ENCODE data around the gene NDUFC2.
"Not testable (repeated sequence)": the region's sequence is repeated elsewhere in the genome, so short reads cannot be mapped to it uniquely, and the experiment has no call there.

The NDUFC2 gene

DNA sequence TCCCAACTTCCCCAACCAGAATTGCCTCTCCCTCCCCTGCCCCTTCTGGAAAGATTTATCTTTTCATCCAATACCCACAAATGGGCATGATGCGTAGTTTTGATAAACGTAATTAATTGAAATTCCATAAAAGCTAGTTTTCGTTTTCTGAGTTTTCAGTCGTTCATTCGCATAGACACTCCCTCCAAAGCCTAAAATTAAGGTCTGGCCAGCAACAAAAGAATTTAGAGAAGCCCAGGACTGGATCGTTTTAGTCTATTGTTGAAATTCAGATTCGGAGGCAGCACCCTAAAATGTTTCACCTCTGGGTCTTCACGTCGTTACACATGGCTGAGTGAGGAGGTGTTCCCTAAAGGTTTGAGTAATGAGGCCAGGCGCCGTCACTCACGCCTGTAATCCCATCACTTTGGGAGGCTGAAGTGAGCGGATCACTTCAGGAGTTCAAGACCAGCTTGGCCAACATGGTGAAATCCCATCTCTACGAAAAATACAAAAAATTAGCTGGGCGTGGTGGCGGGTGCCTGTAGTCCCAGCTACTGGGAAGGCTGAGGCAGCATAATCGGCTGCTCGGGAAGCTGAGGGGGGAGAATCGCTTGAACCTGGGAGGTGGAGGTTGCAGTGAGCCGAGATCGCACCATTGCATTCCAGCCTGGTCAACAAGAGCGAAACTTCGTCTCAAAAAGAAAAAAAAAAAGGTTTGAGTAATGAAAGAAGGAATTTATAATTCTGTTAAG is 589 bp upstream of the NDUFC2 start:
- no peak for DNase-seq (ENCODE audit: low read depth in 2 of 2)

DNA sequence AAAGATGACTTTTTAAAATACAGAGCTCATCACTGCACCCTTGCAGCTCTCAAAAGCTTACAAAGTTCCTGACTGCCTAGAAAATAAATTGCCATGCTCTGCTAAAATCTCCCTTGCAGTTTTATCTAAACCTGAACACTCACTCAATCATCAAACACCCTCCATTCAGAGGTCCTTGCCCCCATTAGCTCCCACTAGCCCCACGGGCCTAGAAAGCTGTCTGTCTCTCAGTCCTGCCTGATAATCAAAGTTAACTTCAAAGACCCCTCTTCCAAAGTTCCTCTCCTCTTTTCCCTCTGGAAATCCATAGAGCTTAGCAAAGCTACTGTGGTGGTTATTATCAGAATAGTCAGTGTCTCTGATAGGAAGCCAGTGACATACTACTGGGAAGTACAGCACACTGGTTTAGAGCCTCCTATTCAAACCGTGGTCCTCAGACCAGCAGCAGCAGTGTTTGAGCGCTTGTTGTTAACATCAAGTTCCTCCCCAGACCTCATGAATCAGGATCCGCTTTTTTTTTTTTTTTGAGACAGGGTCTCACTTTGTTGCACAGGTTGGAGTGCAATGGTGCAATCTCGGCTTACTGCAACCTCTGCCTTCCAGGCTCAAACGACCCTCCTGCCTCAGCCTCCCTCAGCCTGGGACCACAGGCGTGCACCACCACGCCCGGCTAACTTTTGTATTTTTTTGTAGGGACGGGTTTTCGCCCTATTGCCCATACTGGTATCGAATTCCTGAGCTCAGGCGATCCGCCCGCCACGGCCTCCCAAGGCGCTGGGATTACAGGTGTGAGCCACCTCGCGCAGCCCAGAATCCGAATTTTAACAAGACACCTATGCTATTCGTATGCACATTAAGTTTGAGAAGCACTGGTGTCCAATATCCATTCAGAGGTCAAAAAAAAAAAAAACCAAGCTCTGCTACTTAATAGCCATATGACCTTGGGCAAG is 1.2 kb downstream of the NDUFC2 start:
- DNase-seq (ENCODE audit: low read depth in 2 of 2), result no peak

GRCh38 chr11:78077592-78077991 is 2.1 kb downstream of the NDUFC2 start:
- DNase-seq (ENCODE audit: low read depth in 2 of 2), result not testable (repeated sequence)

DNA sequence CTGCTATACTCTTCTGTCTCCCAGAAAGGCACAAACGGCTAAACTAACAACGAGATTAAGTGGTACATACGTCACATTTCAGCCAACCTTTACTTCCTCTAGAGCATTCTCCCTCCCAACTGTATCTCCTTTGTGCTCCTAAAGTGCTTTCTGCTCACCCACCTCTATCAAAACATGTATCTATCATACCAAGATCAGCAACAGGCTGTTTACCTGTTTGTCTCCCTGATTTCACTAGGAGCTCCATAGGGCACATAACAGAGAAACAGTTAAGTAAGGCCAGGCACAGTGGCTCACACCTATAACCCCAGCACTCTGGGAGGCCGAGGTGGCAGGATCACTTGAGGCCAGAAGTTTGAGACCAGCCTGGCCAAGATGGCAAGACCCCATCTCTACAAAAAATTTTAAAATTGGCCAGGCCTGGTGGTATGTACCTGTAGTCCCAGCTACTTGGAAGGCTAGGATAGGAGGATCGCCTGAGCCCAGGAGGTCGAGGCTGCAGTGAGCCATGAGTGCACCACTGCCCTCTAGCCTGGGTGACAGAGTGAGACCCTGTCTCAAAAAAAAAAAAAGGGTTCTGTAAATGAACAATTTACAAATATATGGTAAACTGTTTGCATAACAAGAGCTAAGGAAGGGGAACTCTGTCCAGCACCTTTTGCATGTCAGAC is 2.8 kb downstream of the NDUFC2 start:
- DNase-seq (ENCODE audit: low read depth in 2 of 2), result no peak

DNA sequence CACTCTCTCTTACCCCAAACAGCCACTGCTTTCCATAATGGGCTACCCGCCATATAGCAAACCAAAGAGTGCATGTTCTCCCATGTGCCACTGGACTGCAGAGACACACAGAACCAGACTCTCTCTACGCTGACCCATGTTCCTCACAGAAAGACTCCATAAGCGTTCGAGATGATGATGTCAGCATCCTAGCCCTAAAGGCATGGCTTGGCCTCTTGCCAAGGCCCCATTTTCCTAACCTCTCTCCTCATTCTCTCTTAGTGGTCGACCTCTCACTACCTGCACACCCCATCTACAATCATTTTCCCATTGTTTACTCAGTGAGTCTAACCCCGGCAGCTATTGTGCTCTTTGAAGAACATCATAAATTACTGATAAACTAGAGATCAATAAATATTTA is 4.9 kb downstream of the NDUFC2 start:
- no peak for DNase-seq (ENCODE audit: low read depth in 2 of 2)

GRCh38 chr11:78072455-78072854 is 7.2 kb downstream of the NDUFC2 start:
- DNase-seq (ENCODE audit: low read depth in 2 of 2), result no peak

DNA sequence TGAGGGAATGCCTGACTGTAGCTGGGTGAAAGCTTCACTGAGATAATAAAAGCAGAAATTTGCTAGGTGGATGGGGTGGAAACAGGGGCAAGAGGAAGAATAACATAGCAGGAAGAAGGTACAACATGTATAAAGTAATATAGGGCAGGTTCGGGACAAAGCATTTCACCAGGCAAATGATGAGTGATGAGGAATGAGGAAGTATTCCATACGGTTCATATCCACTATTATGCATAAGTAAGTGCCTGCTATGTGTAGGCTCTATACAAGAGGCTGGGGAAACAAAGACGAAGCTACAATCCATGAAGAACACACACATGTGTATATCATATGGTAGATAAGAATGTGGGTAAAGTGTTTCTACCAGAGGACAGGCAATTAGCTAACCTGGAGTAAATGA is 7.9 kb downstream of the NDUFC2 start:
- no peak for DNase-seq (ENCODE audit: low read depth in 2 of 2)

DNA sequence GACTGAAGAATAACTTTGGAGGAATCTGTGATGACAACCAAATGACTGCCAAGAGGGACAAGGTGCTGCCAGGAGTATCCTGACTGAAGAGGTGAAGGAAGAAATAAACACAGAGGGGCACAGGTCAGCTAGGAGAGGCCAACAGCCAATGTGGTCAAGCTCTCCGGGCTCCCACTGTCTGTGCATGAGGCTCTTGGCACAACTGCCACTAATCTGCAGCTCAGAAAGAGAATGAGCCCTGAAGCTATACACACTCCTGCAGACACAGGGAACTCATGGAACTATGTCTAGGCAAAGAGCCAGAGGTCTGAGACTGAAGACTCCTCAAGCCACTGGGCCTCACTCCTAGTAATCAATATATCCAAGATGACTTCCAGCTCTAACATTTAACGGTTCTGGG is 9.0 kb downstream of the NDUFC2 start:
- DNase-seq (ENCODE audit: low read depth in 2 of 2), result no peak

DNA sequence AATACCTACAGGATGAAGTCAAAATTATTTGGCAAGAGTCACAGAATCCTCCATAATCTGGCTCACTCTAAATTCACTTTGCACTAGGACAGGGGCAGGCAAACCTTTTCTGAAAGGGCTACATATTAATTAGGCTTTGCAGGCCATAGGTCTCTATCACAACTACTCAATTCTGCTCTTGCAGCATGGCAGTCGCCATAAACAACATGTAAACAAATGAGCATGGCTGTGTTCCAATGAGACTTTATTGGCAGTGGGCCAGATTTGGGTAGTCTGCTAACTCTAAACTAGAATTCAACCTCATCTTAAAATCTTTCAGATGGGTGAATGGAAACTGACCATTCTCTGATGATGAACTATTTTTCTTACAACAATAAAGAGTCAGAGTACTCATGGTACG is 10.2 kb downstream of the NDUFC2 start:
- DNase-seq (ENCODE audit: low read depth in 2 of 2), result no peak

DNA sequence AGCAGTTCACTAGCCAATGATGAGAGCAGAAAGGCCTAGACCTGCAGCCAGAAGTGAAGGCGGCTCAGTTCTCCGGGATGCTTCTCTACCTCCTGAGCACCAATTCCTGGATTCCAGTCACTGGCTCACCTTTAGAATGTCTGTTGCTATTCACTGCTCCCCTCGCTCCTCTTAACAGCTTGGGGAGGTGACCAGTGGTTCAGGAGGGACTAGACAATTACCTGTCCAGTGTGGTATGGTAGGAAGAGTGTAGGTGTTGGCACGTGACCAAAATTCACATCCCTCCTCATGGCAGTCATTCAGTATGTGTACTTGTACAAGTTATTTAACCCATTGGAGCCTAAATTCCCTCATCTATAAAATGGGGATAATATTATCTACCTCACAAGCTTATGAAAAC is 12.0 kb downstream of the NDUFC2 start:
- DNase-seq (ENCODE audit: low read depth in 2 of 2), result no peak

- no peak for DNase-seq (ENCODE audit: low read depth in 2 of 2)
Observed at GRCh38 chr11:78066471-78066870, 13.2 kb downstream of the NDUFC2 start.

- DNase-seq (ENCODE audit: low read depth in 2 of 2), result no peak
Observed at GRCh38 chr11:78065203-78065602, 14.5 kb downstream of the NDUFC2 start.

GRCh38 chr11:78063440-78064181 is 16.1 kb downstream of the NDUFC2 start, which contains the start of gene THRSP:
THRSP (plus strand) TSS chr11:78063861; CDS start chr11:78063882, 21 bp downstream.
- no peak for DNase-seq (ENCODE audit: low read depth in 2 of 2)

DNA sequence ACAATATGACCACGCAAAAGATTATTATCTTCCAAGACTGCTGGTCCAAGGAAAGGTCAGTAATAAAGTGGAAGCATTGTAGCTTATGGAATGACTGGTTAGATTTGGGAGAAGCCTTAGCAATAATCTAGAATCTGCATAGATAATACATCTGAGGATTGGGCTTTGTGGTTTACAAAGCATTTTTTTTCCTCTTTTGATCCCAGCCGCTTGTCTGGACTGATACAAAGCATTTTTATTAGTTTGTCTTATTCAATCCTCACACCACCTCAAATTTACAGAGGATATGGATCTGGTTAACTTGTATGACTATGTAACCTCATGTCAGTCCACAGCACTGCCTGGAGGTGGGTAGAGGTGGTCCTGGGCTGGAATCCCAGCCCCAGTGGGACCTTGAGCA is 17.0 kb downstream of the NDUFC2 start:
- DNase-seq (ENCODE audit: low read depth in 2 of 2), result no peak

DNA sequence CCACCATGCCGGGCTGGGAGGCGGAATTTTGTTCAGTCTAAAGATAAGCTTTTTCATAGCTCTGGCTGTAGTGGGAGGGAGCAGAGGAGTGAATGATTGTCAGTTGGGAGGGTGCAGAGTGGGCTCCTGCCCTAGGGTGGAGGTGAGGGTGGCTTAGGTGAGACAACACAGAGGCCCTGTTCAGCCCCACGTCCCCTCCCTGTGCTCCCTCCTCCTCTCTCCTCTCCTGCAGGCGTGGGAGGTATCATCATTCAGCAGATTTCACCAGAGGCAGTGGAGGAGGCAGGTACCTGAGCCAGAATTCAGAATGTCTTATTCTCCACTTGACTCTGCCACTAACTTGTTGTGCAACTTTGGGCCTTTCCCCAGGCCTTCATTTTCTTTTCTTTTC is 17.7 kb downstream of the NDUFC2 start:
- DNase-seq (ENCODE audit: low read depth in 2 of 2), result no peak

DNA sequence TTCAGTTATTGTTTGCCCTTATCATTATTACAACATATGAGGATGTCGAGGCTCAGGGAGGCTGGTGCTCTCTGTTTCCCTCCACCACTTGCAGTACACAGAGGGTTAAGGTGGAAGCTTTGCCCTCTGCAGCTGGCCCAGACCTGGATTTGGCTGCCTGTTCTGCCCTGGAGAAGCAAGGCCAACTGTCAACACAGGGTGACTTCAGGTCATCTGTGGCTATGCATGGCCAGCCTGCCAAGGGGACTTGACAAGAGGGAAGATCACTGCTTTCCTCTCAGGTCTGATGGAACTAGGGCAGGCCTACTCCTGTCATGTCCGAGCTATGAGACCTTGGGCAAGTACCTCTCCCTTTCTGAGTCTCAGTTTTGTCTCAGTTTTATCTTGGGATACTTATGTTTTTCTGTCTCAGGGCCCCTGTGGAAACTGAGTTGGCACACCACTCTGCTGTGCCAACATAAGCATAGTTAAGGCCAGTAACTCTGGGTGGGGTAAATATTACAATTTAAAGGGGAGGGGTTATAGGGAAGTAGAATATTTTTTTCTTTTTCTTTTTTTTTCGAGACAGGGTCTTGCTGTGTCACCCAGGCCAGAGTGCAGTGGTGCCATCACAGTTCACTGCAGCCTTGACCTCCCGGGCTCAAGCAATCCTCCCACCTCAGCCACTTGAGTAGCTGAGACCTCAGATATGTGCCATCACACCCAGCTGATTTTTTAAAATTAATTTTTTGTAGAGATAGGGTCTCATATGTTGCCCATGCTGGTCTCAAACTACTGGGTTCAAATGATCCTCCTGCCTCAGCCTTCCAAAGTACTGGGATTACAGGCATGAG is 18.4 kb downstream of the NDUFC2 start:
- DNase-seq (ENCODE audit: low read depth in 2 of 2), result no peak

GRCh38 chr11:78060533-78060932 is 19.1 kb downstream of the NDUFC2 start:
- no peak for DNase-seq (ENCODE audit: low read depth in 2 of 2)

DNA sequence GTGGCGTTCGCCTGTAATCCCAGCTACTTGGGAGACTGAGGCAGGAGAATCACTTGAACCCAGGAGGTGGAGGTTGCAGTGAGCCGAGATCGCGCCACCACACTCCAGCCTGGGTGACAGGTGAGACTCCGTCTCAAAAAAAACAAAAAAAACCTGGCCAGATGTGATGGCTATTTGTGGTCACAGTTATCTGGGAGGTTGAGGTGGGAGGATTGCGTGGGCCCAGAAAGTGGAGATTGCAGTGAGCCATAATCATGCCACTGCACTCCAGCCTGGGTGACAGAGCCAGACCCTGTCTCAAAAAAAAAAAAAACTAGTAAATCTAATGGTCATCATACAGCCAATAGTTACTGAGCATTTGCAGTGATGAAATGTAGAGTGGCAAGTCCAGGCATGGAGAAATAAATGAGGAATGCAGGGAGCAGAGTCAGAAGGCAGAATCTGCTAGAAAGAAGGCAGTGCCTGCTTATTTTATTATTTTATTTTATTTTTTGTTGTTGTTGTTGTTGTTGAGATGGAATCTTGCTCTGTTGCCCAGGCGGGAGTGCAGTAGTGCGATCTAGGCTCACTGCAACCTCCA is 19.8 kb downstream of the NDUFC2 start:
- DNase-seq (ENCODE audit: low read depth in 2 of 2), result not testable (repeated sequence)

DNA sequence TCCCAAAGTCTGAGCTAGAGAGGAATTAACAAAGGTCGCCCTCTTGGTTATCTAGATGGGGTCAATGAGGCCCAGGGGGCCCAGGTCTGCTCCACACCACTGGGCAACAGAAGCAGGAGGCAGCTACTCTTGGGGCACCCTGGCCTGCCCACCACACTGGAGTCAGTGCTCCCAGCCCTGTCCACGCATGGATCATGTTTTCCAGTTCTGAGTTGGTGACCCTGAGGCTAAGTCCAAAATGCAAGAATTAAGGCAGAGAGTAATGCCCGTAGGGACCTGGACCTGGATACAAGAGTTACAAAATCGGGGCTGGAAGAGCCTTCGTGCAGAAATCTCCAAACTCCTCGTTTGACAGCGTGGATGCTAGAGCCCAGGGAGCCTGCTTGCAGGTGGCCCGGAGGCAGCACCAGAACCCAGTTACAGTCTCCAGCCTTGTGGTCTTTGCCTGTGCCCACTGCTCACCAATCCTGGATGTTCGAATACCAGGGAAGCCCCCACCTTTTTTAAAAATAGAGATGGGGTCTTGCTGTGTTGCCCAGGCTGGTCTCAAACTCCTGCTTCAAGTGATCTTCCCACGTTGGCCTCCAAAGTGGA is 22.1 kb downstream of the NDUFC2 start:
- DNase-seq (ENCODE audit: low read depth in 2 of 2), result no peak

GRCh38 chr11:78056093-78056492 is 23.6 kb downstream of the NDUFC2 start:
- no peak for DNase-seq (ENCODE audit: low read depth in 2 of 2)

All from stimulated activated CD8-positive, alpha-beta memory T cell treated with anti-CD3 and anti-CD28 coated beads, Interleukin-15, amount 100 ng/mL, for 48 hours (primary cell).